SU-DHL-6 (cell line): Measurements from ENCODE around the gene KRTAP4-1.

Experiments used
- H2AFZ ChIP-seq: fragments of 200-600 bp; sonication (generic); 2 replicates; pipeline ENCODE4 v1.6.1; 2014; ENCODE audit warnings: low read depth, mild to moderate bottlenecking, moderate library complexity, mixed read lengths, antibody characterized with exemption, low read length; ENCODE audit not compliant: severe bottlenecking
- H3F3A ChIP-seq: fragments of 200-600 bp; shearing (Covaris generic); 2 replicates; pipeline ENCODE4 v1.6.0; 2016; ENCODE audit warnings: antibody characterized with exemption, mild to moderate bottlenecking; ENCODE audit not compliant: insufficient read depth
- H3K27ac ChIP-seq: fragments of 200-600 bp; sonication (generic); 2 replicates; pipeline ENCODE4 v1.5.1; 2016; ENCODE audit warnings: low read depth, mild to moderate bottlenecking, low read length, moderate library complexity, mixed read lengths
- H3K27me3 ChIP-seq: fragments of 200-600 bp; sonication (generic), shearing (Covaris generic); 2 replicates; pipeline ENCODE4 v1.6.0; 2014; ENCODE audit warnings: mild to moderate bottlenecking, low read length
- H3K36me3 ChIP-seq: fragments of 200-600 bp; sonication (generic); 2 replicates; pipeline ENCODE4 v1.6.1; 2014; ENCODE audit warnings: mild to moderate bottlenecking, low read length, mixed read lengths
- H3K4me2 ChIP-seq: fragments of 300-600, 200-600 bp; shearing (Covaris generic), sonication (generic); 2 replicates; pipeline ENCODE4 v1.6.0; 2014; ENCODE audit warnings: low read length, low read depth, mild to moderate bottlenecking; ENCODE audit not compliant: poor library complexity, severe bottlenecking
- H3K4me3 ChIP-seq: fragments of 200-600 bp; sonication (generic); 2 replicates; pipeline ENCODE4 v1.5.1; 2014; ENCODE audit warnings: antibody characterized with exemption, low read length, mild to moderate bottlenecking, mixed read lengths; ENCODE audit not compliant: insufficient read depth, poor library complexity, severe bottlenecking
- H3K79me2 ChIP-seq: fragments of 200-600 bp; sonication (generic); 2 replicates; pipeline ENCODE4 v1.6.1; 2014; ENCODE audit warnings: mild to moderate bottlenecking, low read length, moderate library complexity; ENCODE audit not compliant: insufficient read depth
- H3K9ac ChIP-seq: fragments of 200-600 bp; sonication (generic); 2 replicates; pipeline ENCODE4 v1.7.0; 2014; ENCODE audit warnings: mild to moderate bottlenecking, low read length
- H3K9me2 ChIP-seq: fragments of 200-600 bp; sonication (generic); replicated peaks from 2 replicates; pipeline ENCODE4 v1.6.1; 2014; ENCODE audit warnings: low read length; ENCODE audit not compliant: insufficient read depth
- H3K9me3 ChIP-seq: fragments of 200-600 bp; sonication (generic); 2 replicates; pipeline ENCODE4 v1.6.1; 2014; ENCODE audit warnings: low read length, mixed read lengths; ENCODE audit not compliant: insufficient read depth
- H4K20me1 ChIP-seq: fragments of 200-600 bp; sonication (generic); 2 replicates; pipeline ENCODE4 v1.6.1; 2014; ENCODE audit warnings: low read depth, mild to moderate bottlenecking, antibody characterized with exemption, low read length, moderate library complexity, mixed read lengths
- CTCF ChIP-seq: fragments of 200-600 bp; sonication (generic); IDR thresholded peaks from one replicate; pipeline ENCODE4 v1.5.1; 2017; ENCODE audit warnings: antibody characterized with exemption, mild to moderate bottlenecking, low read length, moderate library complexity; ENCODE audit not compliant: insufficient read depth, poor library complexity, severe bottlenecking
- EZH2phosphoT487 ChIP-seq: fragments of 200-600 bp; sonication (generic), shearing (Covaris generic); conservative IDR thresholded peaks from 2 replicates; pipeline ENCODE4 v1.6.1; 2018; ENCODE audit warnings: mild to moderate bottlenecking, antibody characterized with exemption, low read length, moderate library complexity, mixed read lengths

KRTAP4-1 gene

GRCh38 chr17:41177727-41178271 is 6.9 kb downstream of the KRTAP4-1 start, which contains the start of gene KRTAP4-2:
TSS of gene KRTAP4-2 (minus strand) at chr17:41178221. CDS start at chr17:41178164, 57 bp downstream.
- H2AFZ ChIP-seq: no peak within 1 kb of the TSS
- H3F3A ChIP-seq: no peaks in the 10 kb centered on the region
- H3K4me3 ChIP-seq: no peak within 1 kb of the TSS
- no peak within 1 kb of the TSS for H3K4me2 ChIP-seq
- no peak within 1 kb of the TSS for H3K27ac ChIP-seq
- H3K9me2 ChIP-seq: no peaks in the 10 kb centered on the region
- TF ChIP-seq CTCF (no peak), EZH2phosphoT487 (no peak)
- H3K9ac ChIP-seq: no peak within 1 kb of the TSS
- no peaks in the 10 kb centered on the region for H4K20me1 ChIP-seq
- H3K9me3 ChIP-seq: no peaks in the 10 kb centered on the region
- H3K36me3 ChIP-seq: no peaks in the 10 kb centered on the region
- no peaks in the 10 kb centered on the region for H3K79me2 ChIP-seq
- H3K27me3 ChIP-seq: 0 out of 2 replicates have a peak, but pooled peaks cover 3% of the 10 kb centered on the region

GRCh38 chr17:41176744-41177387 is 7.8 kb downstream of the KRTAP4-1 start:
- H3F3A ChIP-seq: no peaks in the 10 kb centered on the region
- no peaks in the 10 kb centered on the region for H3K36me3 ChIP-seq
- H4K20me1 ChIP-seq: no peaks in the 10 kb centered on the region
- H3K9ac ChIP-seq: no peak overlapping the region
- TF ChIP-seq CTCF: no peak
- no peaks in the 10 kb centered on the region for H3K9me2 ChIP-seq
- H2AFZ ChIP-seq: no peak overlapping the region
- H3K79me2 ChIP-seq: no peaks in the 10 kb centered on the region
- no peak overlapping the region for H3K4me3 ChIP-seq
- H3K27me3 ChIP-seq: 0 out of 2 replicates have a peak, but pooled peaks cover 3% of the 10 kb centered on the region
- H3K27ac ChIP-seq: no peak overlapping the region
- H3K9me3 ChIP-seq: no peaks in the 10 kb centered on the region
- H3K4me2 ChIP-seq: no peak overlapping the region

- Histone ChIP-seq H3K9me2 (no peaks in the 10 kb centered on the region), H3K4me3 (no peak overlapping the region), H3K9me3 (no peaks in the 10 kb centered on the region), H4K20me1 (no peaks in the 10 kb centered on the region), H3K9ac (no peak overlapping the region), H2AFZ (no peak overlapping the region), H3K4me2 (no peak overlapping the region), H3K36me3 (no peaks in the 10 kb centered on the region), H3K27ac (no peak overlapping the region), H3K79me2 (no peaks in the 10 kb centered on the region), H3K27me3 (no peaks in the 10 kb centered on the region), H3F3A (no peaks in the 10 kb centered on the region)
- TF ChIP-seq CTCF (no peak), EZH2phosphoT487 (no peak)
These were observed 12.8 kb downstream of the KRTAP4-1 start for GRCh38 chr17:41171886-41172285.
